Endothelial cell of umbilical vein (primary cell): ENCODE results near the gene GJE1. TPM values are rescaled to one million over a fixed set of nuclear protein-coding genes. Genes with fewer than 3 reads are reported as not detected.

Experiments
- BruUV-seq: library from RNA; stranded (reverse); fragments of 400-500 nt; replicated peaks from 2 replicates; lab custom pipeline; 2021; lab: Mats Ljungman, UMichigan
- CTCF ChIA-PET: fragments of 300-600, 350-600 bp; sonication (Branson Sonifier 250); formaldehyde crosslinking; loops from one replicate; lab custom pipeline; 2021; ENCODE audit warnings: antibody characterized with exemption, inconsistent platforms; lab: Charles Lee
- POLR2A ChIA-PET: fragments of 300-600, 350-600 bp; sonication (Branson Sonifier 250); formaldehyde crosslinking; loops from one replicate; lab custom pipeline; 2021; ENCODE audit warnings: antibody characterized with exemption, inconsistent platforms; lab: Charles Lee
- DNase-seq: peaks from one replicate; pipeline ENCODE4 v3.0.0-alpha.2; 2011; ENCODE audit warnings: low read depth, low spot score
- FAIRE-seq: peaks from 2 replicates; lab custom pipeline; 2011; peaks lifted over from hg19 to GRCh38; lab: Jason Lieb, UNC
- H2AFZ ChIP-seq: 2 replicates; pipeline ENCODE4 v1.6.0; 2012; ENCODE audit warnings: low read depth, low read length, control low read depth, inconsistent platforms
- H3K27ac ChIP-seq: 2 replicates; pipeline ENCODE4 v1.5.1; 2011; ENCODE audit warnings: low read depth, mild to moderate bottlenecking, control low read depth, low read length, moderate library complexity; ENCODE audit not compliant: insufficient read depth
- H3K27me3 ChIP-seq, 2 experiments: 2 replicates each; pipeline versions ENCODE4 v1.6.0 to v1.6.1; 2011; ENCODE audit warnings: low read length in 2 of 2, mixed read lengths in 1 of 2; ENCODE audit not compliant: control insufficient read depth in 2 of 2, insufficient read depth in 2 of 2
- H3K36me3 ChIP-seq, 2 experiments: 2 replicates in 1 of 2; 3 replicates in 1 of 2; pipeline ENCODE4 v1.5.1; 2011; ENCODE audit warnings: low read length in 2 of 2, mild to moderate bottlenecking in 1 of 2, moderate library complexity in 1 of 2; ENCODE audit not compliant: control insufficient read depth in 2 of 2, insufficient read depth in 2 of 2; ENCODE audit errors: extremely low read depth in 1 of 2
- H3K4me1 ChIP-seq: 3 replicates; pipeline ENCODE4 v1.5.1; 2011; ENCODE audit warnings: mild to moderate bottlenecking, low read length; ENCODE audit not compliant: control insufficient read depth, insufficient read depth; ENCODE audit errors: extremely low read depth
- H3K4me2 ChIP-seq: 2 replicates; pipeline ENCODE4 v1.6.1; 2011; ENCODE audit warnings: low read length, control low read depth, mixed read lengths; ENCODE audit not compliant: insufficient read depth
- H3K4me3 ChIP-seq, 3 experiments: fragments of 200-600 bp in 1 of 3; sonication (generic), shearing (Covaris generic) in 1 of 3; replicated peaks in 1 of 3; 2 replicates each; pipeline ENCODE4 v1.5.1; 2011 to 2016; ENCODE audit warnings: control low read depth in 3 of 3, low read length in 3 of 3, mild to moderate bottlenecking in 2 of 3, inconsistent platforms in 1 of 3, low read depth in 1 of 3, moderate library complexity in 1 of 3; ENCODE audit not compliant: insufficient read depth in 1 of 3
- H3K79me2 ChIP-seq: 2 replicates; pipeline ENCODE4 v1.6.0; 2012; ENCODE audit warnings: low read length, inconsistent platforms; ENCODE audit not compliant: control insufficient read depth, insufficient read depth
- H3K9ac ChIP-seq: replicated peaks from 2 replicates; pipeline ENCODE3; 2011; ENCODE audit warnings: low read length, control low read depth; ENCODE audit not compliant: insufficient read depth; ENCODE audit errors: extremely low read depth
- H3K9me1 ChIP-seq: replicated peaks from 3 replicates; pipeline ENCODE4 v1.6.0; 2011; ENCODE audit warnings: mild to moderate bottlenecking, low read length; ENCODE audit not compliant: control insufficient read depth, insufficient read depth; ENCODE audit errors: extremely low read depth
- H3K9me3 ChIP-seq: replicated peaks from 2 replicates; pipeline ENCODE4 v1.5.1; 2012; ENCODE audit warnings: low read length, inconsistent platforms; ENCODE audit not compliant: control insufficient read depth, insufficient read depth
- H4K20me1 ChIP-seq: replicated peaks from 2 replicates; pipeline ENCODE3; 2011; ENCODE audit warnings: mild to moderate bottlenecking, low read length; ENCODE audit not compliant: control insufficient read depth, insufficient read depth; ENCODE audit errors: extremely low read depth
- EZH2 ChIP-seq: IDR thresholded peaks from 2 replicates; pipeline ENCODE4 v1.6.1; 2012; ENCODE audit warnings: borderline replicate concordance, low read depth, mild to moderate bottlenecking, moderate library complexity, low read length, inconsistent platforms; ENCODE audit not compliant: severe bottlenecking
- FOS ChIP-seq: IDR thresholded peaks from 2 replicates; pipeline ENCODE4 v1.6.1; 2011; ENCODE audit warnings: mild to moderate bottlenecking, low read length, moderate library complexity, borderline replicate concordance; ENCODE audit not compliant: insufficient read depth
- GATA2 ChIP-seq: IDR thresholded peaks from 2 replicates; pipeline ENCODE4 v1.7.0; 2011; ENCODE audit warnings: low read depth, mild to moderate bottlenecking, moderate library complexity, mixed read lengths, low read length; ENCODE audit not compliant: insufficient read length, insufficient read depth
- JUN ChIP-seq: IDR thresholded peaks from 2 replicates; pipeline ENCODE4 v1.6.1; 2011; ENCODE audit warnings: borderline replicate concordance, low read depth; ENCODE audit not compliant: insufficient read length, insufficient read depth
- MYC ChIP-seq: IDR thresholded peaks from one replicate; pipeline ENCODE4 v1.6.1; 2011; ENCODE audit warnings: mild to moderate bottlenecking, low read depth, low read length
- POLR2A ChIP-seq: IDR thresholded peaks from 2 replicates; pipeline ENCODE4 v1.6.1; 2012; ENCODE audit warnings: low read depth, mild to moderate bottlenecking, control low read depth, low read length
- POLR2AphosphoS5 ChIP-seq: IDR thresholded peaks from 2 replicates; pipeline ENCODE4 v1.6.1; 2012; ENCODE audit warnings: low read depth, mild to moderate bottlenecking, control low read depth, low read length, moderate library complexity; ENCODE audit not compliant: insufficient read depth
- dilution Hi-C: fragments of 300-500 bp; cut with MboI; formaldehyde crosslinking; loops from one replicate; pipeline ENCODE4 v1.15.0; 2019; ENCODE audit warnings: low sequenced_read_pairs; ENCODE audit not compliant: extremely low pct_ligation_motif_present
- intact Hi-C: fragments of 100-400 bp; cut with micrococcal nuclease; formaldehyde crosslinking; loops from one replicate; pipeline ENCODE4 v1.10.0; 2022
- polyA plus RNA-seq, 4 experiments: library from polyadenylated mRNA; depleted of rRNA in 3 of 4; stranded (reverse) in 3 of 4; unstranded in 1 of 4; fragments of >200 nt; gene quantifications; 2 replicates each; pipeline versions ENCODE4 v1.2.1 to v1.2.3, GENCODE V29; 2011 to 2012; ENCODE audit warnings: missing spikeins in 1 of 4
- total RNA-seq: library from RNA; stranded (reverse); gene quantifications from 2 replicates; pipeline ENCODE4 v1.2.3, GENCODE V29; 2021
- TF ChIP-seq, protein P1 (sequence below): IDR thresholded peaks from 2 replicates; pipeline ENCODE4 v1.6.1; 2011; ENCODE audit not compliant: insufficient read depth, insufficient read length
- TF ChIP-seq, protein P2 (sequence below), 2 donors: IDR thresholded peaks; 1 replicate in 1 of 2; 2 replicates in 1 of 2; pipeline ENCODE4 v1.5.1; 2011; ENCODE audit warnings: low read length in 2 of 2, mild to moderate bottlenecking in 2 of 2, moderate library complexity in 2 of 2, control low read depth in 1 of 2, inconsistent platforms in 1 of 2, low read depth in 1 of 2; ENCODE audit not compliant: insufficient read depth in 1 of 2; ENCODE audit errors: extremely low read depth in 1 of 2

GJE1 gene
- total and polyA plus RNA-seq, 2 donors (not counting 3 experiments of a cell fraction or from before 2014, with no cell fraction given), result not detected

DNA sequence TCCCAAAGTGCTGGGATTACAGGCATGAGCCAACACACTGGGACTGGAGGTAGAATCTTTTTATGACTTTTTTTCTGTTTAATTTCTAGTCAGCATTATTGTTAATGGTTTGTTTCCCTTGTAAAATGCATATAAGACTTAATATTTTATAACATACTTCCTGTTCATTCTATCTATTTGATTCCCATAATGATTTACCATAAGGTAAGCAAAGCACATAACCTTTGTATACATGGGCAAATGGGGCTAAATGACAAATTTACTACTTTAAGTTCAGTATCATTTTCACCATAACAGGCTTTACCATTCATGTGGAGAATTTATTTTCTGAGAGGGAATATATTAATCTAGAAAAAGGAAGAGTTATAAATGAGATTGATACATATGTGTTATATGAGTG lies 38.6 kb downstream of the GJE1 start:
- no peak overlapping the region for H3K4me2 ChIP-seq
- no peak for FAIRE-seq

More for the DNA sequence above, 38.6 kb downstream of the GJE1 start:
- Histone ChIP-seq H3K36me3 (peaks cover 3% of the 10 kb centered on the region in 2 experiments), H3K9me1 (peaks cover 3% of the 10 kb centered on the region), H3K27me3 (no peaks in the 10 kb centered on the region), H3K9me3 (no peaks in the 10 kb centered on the region), H4K20me1 (no peaks in the 10 kb centered on the region), H3K4me1 (peaks cover 14% of the 10 kb centered on the region), H3K4me3 (no peak overlapping the region), H2AFZ (no peak overlapping the region), H3K9ac (no peak overlapping the region), H3K27ac (no peak overlapping the region), H3K79me2 (peaks cover 5% of the 10 kb centered on the region)
- BruUV-seq, result no TSS peak
- dilution Hi-C loops, result no loop called here
- ChIA-PET POLR2A (interaction anchor here (0.7 kb wide), 1 partner anchor 108 kb away, joined by 3 read pairs; no protein-coding TSS in a partner anchor), CTCF (interaction anchor here (1.0 to 2.6 kb wide), 4 partner anchors 15 to 37 kb away, joined by 3 to 9 read pairs (median 4); no protein-coding TSS in a partner anchor)
- DNase-seq, result no peak
- intact Hi-C loops, result no loop called here
- TF ChIP-seq POLR2AphosphoS5 (no peak), GATA2 (no peak), POLR2A (no peak), MYC (no peak), FOS (no peak), JUN (no peak), EZH2 (no peak)
- TF ChIP-seq, protein P1, sequence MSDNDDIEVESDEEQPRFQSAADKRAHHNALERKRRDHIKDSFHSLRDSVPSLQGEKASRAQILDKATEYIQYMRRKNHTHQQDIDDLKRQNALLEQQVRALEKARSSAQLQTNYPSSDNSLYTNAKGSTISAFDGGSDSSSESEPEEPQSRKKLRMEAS, result no peak
- TF ChIP-seq, protein P2, sequence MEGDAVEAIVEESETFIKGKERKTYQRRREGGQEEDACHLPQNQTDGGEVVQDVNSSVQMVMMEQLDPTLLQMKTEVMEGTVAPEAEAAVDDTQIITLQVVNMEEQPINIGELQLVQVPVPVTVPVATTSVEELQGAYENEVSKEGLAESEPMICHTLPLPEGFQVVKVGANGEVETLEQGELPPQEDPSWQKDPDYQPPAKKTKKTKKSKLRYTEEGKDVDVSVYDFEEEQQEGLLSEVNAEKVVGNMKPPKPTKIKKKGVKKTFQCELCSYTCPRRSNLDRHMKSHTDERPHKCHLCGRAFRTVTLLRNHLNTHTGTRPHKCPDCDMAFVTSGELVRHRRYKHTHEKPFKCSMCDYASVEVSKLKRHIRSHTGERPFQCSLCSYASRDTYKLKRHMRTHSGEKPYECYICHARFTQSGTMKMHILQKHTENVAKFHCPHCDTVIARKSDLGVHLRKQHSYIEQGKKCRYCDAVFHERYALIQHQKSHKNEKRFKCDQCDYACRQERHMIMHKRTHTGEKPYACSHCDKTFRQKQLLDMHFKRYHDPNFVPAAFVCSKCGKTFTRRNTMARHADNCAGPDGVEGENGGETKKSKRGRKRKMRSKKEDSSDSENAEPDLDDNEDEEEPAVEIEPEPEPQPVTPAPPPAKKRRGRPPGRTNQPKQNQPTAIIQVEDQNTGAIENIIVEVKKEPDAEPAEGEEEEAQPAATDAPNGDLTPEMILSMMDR (IDR thresholded peaks at IDR 0.05; ENCODE audit: extremely low read depth in 1 of 2, insufficient read depth in 1 of 2, low read depth in 1 of 2, low read length in 2 of 2), result no peak
